Measurements from ENCODE around the gene RAB14.

DNA sequence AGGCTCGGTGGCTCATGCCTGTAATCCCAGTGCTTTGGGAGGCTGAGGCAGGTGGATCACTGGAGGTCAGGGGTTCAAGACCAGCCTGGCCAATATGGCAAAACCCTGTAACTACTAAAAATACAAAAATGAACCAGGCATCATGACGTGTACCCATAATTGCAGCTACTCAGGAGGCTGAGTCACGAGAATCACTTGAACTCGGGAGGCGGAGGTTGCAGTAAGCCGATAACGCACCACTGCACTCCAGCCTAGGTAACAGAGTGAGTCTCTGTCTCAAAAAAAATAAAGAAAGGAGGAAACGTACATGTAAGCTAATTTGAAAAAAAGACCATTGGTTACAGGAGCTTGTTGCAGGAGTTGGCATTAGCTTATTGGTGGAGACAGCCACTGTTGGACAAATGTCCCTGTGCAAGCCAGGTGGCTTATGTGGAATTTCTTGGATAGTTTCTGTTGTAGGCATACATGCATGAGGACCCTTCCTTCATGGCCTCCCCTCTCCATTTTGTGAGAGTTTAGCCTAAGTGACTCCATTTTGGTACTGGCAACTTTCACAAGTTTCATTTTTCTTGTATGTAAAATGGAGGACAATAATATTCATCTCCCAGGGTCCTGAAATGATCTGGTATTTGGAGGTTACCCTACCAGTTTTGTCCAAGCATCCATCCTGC, 16.8 kb upstream of the RAB14 start:
- TF ChIP-seq CTCF (IDR thresholded peaks at IDR 0.05), result no peak
- TF ChIP-seq POLR2A (IDR thresholded peaks at IDR 0.05), result no peak

All from body of pancreas (tissue), 4 donors.